ENCODE results near the gene FERMT3.

FERMT3 gene

GRCh38 chr11:64176751-64177150 lies 29.8 kb upstream of the FERMT3 start:
- no peak for TF ChIP-seq FOXP2 (optimal IDR thresholded peaks at IDR 0.05; ENCODE audit: borderline replicate concordance, extremely low read depth, extremely low read length, insufficient read depth)
- TF ChIP-seq SIN3A (IDR thresholded peaks at IDR 0.05; ENCODE audit: borderline replicate concordance, insufficient read depth, low read length), result no peak

- TF ChIP-seq REST (IDR thresholded peaks at IDR 0.05; ENCODE audit: insufficient read depth in 1 of 2, low read depth in 2 of 2, low read length in 2 of 2) (no peak), SIN3A (IDR thresholded peaks at IDR 0.05; ENCODE audit: borderline replicate concordance, insufficient read depth, low read length) (no peak), TAF1 (IDR thresholded peaks at IDR 0.05; ENCODE audit: borderline replicate concordance, insufficient read depth, low read length) (no peak), FOXP2 (optimal IDR thresholded peaks at IDR 0.05; ENCODE audit: borderline replicate concordance, extremely low read depth, extremely low read length, insufficient read depth) (no peak), POLR2AphosphoS5 (IDR thresholded peaks at IDR 0.05; ENCODE audit: low read depth, low read length) (no peak)
Observed at GRCh38 chr11:64178203-64178602, 28.3 kb upstream of the FERMT3 start.

- TF ChIP-seq POLR2AphosphoS5 (IDR thresholded peaks at IDR 0.05; ENCODE audit: low read depth, low read length), result 0 out of 2 replicates have a peak, but pooled peaks have one; percentile 3
- no peak for TF ChIP-seq SIN3A (IDR thresholded peaks at IDR 0.05; ENCODE audit: borderline replicate concordance, insufficient read depth, low read length)
Observed at GRCh38 chr11:64178951-64179639, 27.4 kb upstream of the FERMT3 start.

GRCh38 chr11:64180891-64181290 lies 25.6 kb upstream of the FERMT3 start:
- TF ChIP-seq FOXP2 (optimal IDR thresholded peaks at IDR 0.05; ENCODE audit: borderline replicate concordance, extremely low read depth, extremely low read length, insufficient read depth), result no peak
- TF ChIP-seq POLR2AphosphoS5 (IDR thresholded peaks at IDR 0.05; ENCODE audit: low read depth, low read length), result no peak
- TF ChIP-seq TAF1 (IDR thresholded peaks at IDR 0.05; ENCODE audit: borderline replicate concordance, insufficient read depth, low read length), result no peak
- TF ChIP-seq SIN3A (IDR thresholded peaks at IDR 0.05; ENCODE audit: borderline replicate concordance, insufficient read depth, low read length), result no peak
- TF ChIP-seq REST (IDR thresholded peaks at IDR 0.05; ENCODE audit: insufficient read depth in 1 of 2, low read depth in 2 of 2, low read length in 2 of 2), result no peak

- TF ChIP-seq TAF1 (IDR thresholded peaks at IDR 0.05; ENCODE audit: borderline replicate concordance, insufficient read depth, low read length) (peak; percentile 95), SIN3A (IDR thresholded peaks at IDR 0.05; ENCODE audit: borderline replicate concordance, insufficient read depth, low read length) (no peak), FOXP2 (optimal IDR thresholded peaks at IDR 0.05; ENCODE audit: borderline replicate concordance, extremely low read depth, extremely low read length, insufficient read depth) (peak; percentile 96), REST (IDR thresholded peaks at IDR 0.05; ENCODE audit: insufficient read depth in 1 of 2, low read depth in 2 of 2, low read length in 2 of 2) (no peak), POLR2AphosphoS5 (IDR thresholded peaks at IDR 0.05; ENCODE audit: low read depth, low read length) (peak; percentile 96)
Observed at GRCh38 chr11:64181506-64182411, 24.8 kb upstream of the FERMT3 start.

- TF ChIP-seq SIN3A (IDR thresholded peaks at IDR 0.05; ENCODE audit: borderline replicate concordance, insufficient read depth, low read length) (no peak), REST (IDR thresholded peaks at IDR 0.05; ENCODE audit: insufficient read depth in 1 of 2, low read depth in 2 of 2, low read length in 2 of 2) (no peak), TAF1 (IDR thresholded peaks at IDR 0.05; ENCODE audit: borderline replicate concordance, insufficient read depth, low read length) (no peak), FOXP2 (optimal IDR thresholded peaks at IDR 0.05; ENCODE audit: borderline replicate concordance, extremely low read depth, extremely low read length, insufficient read depth) (no peak), POLR2AphosphoS5 (IDR thresholded peaks at IDR 0.05; ENCODE audit: low read depth, low read length) (no peak)
Observed at GRCh38 chr11:64183890-64184289, 22.6 kb upstream of the FERMT3 start.
